ENCODE measurements around the gene METTL24. TPM values are rescaled to one million over a fixed set of nuclear protein-coding genes. Genes with fewer than 3 reads are reported as not detected.

METTL24 gene
- total and polyA plus RNA-seq, 2 of the 8 experiments (the other 6 are each of a cell fraction or from before 2014, with no cell fraction given), result 0.30 to 0.39 TPM

GRCh38 chr6:110389689-110390382 lies 31.7 kb upstream of the METTL24 start (continued):
- no peak for TF ChIP-seq POLR2AphosphoS5 (IDR thresholded peaks at IDR 0.05; ENCODE audit: low read depth, low read length)
- TF ChIP-seq SIRT6 (IDR thresholded peaks at IDR 0.05; ENCODE audit: low read length), result no peak
- no peak for TF ChIP-seq POLR2A (IDR thresholded peaks at IDR 0.05; ENCODE audit: control extremely low read depth in 1 of 2, low read depth in 2 of 2, low read length in 2 of 2)
- TF ChIP-seq NRF1 (IDR thresholded peaks at IDR 0.05; ENCODE audit: low read depth, low read length), result no peak
- TF ChIP-seq BACH1 (IDR thresholded peaks at IDR 0.05; ENCODE audit: low read length), result no peak
